Fibroblast of the aortic adventitia (primary cell): ENCODE results near the gene WDR17. TPM values are rescaled to one million over a fixed set of nuclear protein-coding genes. Genes with fewer than 3 reads are reported as not detected.

Experiments used
- DNase-seq: peaks from one replicate; pipeline ENCODE4 v3.0.0-alpha.2; 2010; ENCODE audit warnings: low read depth
- H3K4me3 ChIP-seq: 2 replicates; pipeline ENCODE4 v1.5.1; 2011; ENCODE audit warnings: low read depth, mild to moderate bottlenecking, control low read depth, low read length, moderate library complexity
- CTCF ChIP-seq: IDR thresholded peaks from 2 replicates; pipeline ENCODE4 v1.5.1; 2011; ENCODE audit warnings: mild to moderate bottlenecking, low read length, control low read depth, inconsistent platforms; ENCODE audit not compliant: insufficient read depth
- total RNA-seq: library from RNA; depleted of rRNA; stranded (reverse); fragments of >200 nt; gene quantifications from 2 replicates; pipeline ENCODE4 v1.2.3, GENCODE V29; 2012; ENCODE audit warnings: low replicate concordance

The WDR17 gene
- total RNA-seq, 1 donor: 2.6 TPM

- DNase-seq: no peak
- no peak overlapping the region for H3K4me3 ChIP-seq
- no peak for TF ChIP-seq CTCF
These were observed 84.2 kb downstream of the WDR17 start for GRCh38 chr4:176149680-176150355.

- peak; percentile 33 for TF ChIP-seq CTCF
- H3K4me3 ChIP-seq: no peak overlapping the region
- peak; percentile 65 for DNase-seq
These were observed 84.7 kb downstream of the WDR17 start for GRCh38 chr4:176150356-176150682.

GRCh38 chr4:176150704-176151103 lies 85.1 kb downstream of the WDR17 start:
- no peak overlapping the region for H3K4me3 ChIP-seq
- no peak for DNase-seq
- TF ChIP-seq CTCF: no peak

- no peak overlapping the region for H3K4me3 ChIP-seq
- no peak for TF ChIP-seq CTCF
These were observed 87.5 kb downstream of the WDR17 start for GRCh38 chr4:176153124-176153523.

GRCh38 chr4:176156656-176157055 lies 91.0 kb downstream of the WDR17 start:
- TF ChIP-seq CTCF: no peak
- H3K4me3 ChIP-seq: no peak overlapping the region
- DNase-seq: peak; percentile 76

More at GRCh38 chr4:176153124-176153523, 87.5 kb downstream of the WDR17 start:
- DNase-seq: no peak

- TF ChIP-seq CTCF: no peak
- H3K4me3 ChIP-seq: no peak overlapping the region
These were observed 97.4 kb downstream of the WDR17 start for GRCh38 chr4:176163041-176163440.

GRCh38 chr4:176185051-176185450 lies 119.4 kb downstream of the WDR17 start:
- no peak overlapping the region for H3K4me3 ChIP-seq
- peak; percentile 79 for DNase-seq
- TF ChIP-seq CTCF: no peak

More at GRCh38 chr4:176163041-176163440, 97.4 kb downstream of the WDR17 start:
- DNase-seq: no peak
